GM12872 (cell line): Measurements from ENCODE around the gene ZDHHC9.

Experiments
- CTCF ChIP-seq: IDR thresholded peaks from 3 replicates; pipeline ENCODE4 v1.5.1; 2011; ENCODE audit warnings: low read depth, mild to moderate bottlenecking, low read length, moderate library complexity; ENCODE audit not compliant: insufficient read depth

ZDHHC9 gene

DNA sequence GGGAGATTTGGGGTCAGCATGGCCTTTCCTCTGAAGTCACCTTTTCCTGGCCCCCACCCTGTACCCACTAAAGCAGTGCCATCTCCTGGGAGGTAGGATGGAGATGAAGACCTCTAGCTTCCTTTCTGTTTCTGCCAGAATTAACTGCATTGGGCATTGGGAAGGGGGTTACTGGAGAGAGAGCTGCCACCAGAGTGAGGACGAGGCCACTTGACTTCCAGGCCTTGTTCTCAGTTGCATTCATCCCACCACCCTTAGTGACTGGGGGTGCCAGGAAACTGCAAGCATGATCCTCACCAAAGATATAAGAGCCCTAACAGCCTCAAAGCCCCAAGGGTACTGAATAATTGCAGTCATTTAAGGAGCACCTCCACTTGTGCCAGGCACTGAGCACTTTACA, 48.1 kb downstream of the ZDHHC9 start:
- no peak for TF ChIP-seq CTCF

DNA sequence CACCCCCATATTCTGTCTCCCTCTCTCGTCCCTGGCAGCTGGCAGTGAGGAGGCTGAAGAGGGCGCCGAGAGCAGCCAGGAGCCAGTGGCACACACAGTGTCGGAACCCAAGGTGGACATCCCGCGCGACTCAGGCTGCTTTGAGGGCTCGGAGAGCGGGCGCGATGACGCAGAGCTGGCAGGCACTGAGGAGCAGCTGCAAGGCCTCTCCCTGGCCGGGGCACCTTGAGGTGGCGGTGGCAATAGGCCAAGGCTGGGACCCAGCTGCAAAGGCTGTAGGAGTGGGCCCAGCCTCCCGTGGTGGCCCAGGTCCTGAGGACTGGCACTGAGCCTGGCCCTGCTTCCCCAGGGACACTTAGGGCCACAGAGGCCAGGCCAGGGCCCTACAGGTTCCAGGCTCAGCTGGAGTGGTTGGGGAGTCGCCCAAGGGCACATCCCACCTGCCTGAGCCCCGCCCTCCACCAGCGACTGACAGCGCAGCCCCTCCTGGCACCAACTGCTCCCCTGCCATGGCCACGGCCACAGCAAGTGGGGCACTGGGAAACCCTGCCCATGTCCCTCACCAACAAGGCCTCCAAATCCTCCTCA, 50.0 kb downstream of the ZDHHC9 start:
- TF ChIP-seq CTCF = no peak

DNA sequence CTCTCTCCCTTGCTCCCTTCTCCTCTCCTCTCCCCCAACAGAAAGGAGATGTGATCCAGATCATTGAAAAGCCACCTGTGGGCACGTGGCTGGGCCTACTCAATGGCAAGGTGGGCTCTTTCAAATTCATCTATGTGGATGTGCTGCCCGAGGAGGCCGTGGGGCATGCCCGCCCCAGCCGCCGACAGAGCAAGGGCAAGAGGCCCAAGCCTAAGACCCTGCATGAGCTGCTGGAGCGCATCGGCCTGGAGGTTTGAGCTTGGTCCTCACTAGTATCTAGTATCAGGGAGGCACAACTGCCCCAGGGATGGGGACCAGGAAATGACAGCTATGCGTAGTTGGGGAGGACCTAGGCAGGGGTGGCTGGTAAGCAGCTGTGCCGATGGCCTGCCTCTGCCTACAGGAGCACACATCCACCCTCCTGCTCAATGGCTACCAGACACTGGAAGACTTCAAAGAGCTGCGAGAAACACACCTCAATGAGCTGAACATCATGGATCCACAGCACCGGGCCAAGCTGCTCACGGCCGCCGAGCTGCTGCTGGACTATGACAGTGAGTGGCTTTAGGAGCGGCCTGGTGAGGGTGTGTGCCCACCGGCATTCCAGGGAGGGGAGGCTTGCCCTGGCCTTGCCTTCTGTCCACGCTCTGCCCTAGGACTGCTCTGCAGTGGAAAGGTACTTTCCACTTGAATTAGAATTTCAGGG, 50.9 kb downstream of the ZDHHC9 start:
- TF ChIP-seq CTCF = no peak

- no peak for TF ChIP-seq CTCF
Measured at GRCh38 chrX:129791961-129792570, 51.6 kb downstream of the ZDHHC9 start.

DNA sequence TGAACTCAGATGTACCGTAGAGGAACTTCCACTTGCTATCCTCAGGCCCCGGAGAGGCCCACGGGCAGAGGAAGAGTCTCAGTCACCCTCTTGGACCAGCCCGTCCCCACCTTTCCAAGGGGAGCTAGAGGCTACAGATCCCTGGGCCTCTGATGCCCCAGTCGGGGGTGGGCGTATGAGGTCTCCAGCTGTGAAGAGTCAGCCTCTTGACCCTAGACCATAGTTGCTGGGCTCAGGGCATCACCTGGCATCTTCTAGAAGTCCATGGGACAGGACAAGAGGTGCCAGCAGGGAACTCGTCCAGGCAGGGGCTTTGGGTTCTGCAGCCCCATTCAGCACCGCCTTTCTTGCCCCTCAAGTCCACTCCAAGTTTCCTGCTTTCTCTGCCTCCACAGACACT, 52.4 kb downstream of the ZDHHC9 start:
- TF ChIP-seq CTCF = no peak

DNA sequence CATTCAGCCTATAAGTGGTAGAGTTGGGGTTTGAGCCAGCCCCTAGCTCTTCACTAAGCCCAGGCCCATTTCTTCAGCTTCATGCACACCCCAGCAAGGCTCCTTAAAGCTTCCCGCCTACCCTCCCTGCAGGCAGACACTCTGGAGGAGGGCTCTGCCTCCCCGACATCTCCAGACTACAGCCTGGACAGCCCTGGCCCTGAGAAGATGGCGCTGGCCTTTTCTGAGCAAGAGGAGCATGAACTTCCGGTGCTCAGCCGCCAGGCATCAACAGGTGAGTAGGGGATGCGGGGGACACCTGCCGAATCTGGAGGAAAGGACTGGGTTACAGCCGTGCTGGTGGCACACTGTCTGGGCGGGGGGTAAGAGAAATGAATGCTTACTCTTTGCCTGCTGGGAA, 52.9 kb downstream of the ZDHHC9 start:
- TF ChIP-seq CTCF = no peak

GRCh38 chrX:129790146-129790545, 53.5 kb downstream of the ZDHHC9 start:
- TF ChIP-seq CTCF = no peak
